HEK293 (cell line): ENCODE measurements around the gene MAML3.

Source experiments
- CTCF ChIA-PET: fragments of 350-600 bp; formaldehyde crosslinking; extraction: SDS; loops from one replicate; lab custom pipeline; 2021; ENCODE audit warnings: antibody characterized with exemption; lab: Yijun Ruan, JAX
- POLR2A ChIA-PET: fragments of 300-600 bp; formaldehyde crosslinking; extraction: SDS; loops from one replicate; lab custom pipeline; 2020; ENCODE audit warnings: antibody characterized with exemption, inconsistent platforms; lab: Yijun Ruan, JAX
- H3K27ac ChIP-seq: fragments of 200-500 bp; sonication (Bioruptor generic); 2 replicates; pipeline ENCODE4 v1.5.1; 2014; ENCODE audit warnings: low read depth, low read length, control low read depth, inconsistent platforms; ENCODE audit errors: extremely low read depth
- H3K36me3 ChIP-seq, 2 experiments: fragments of 200-500 bp in 1 of 2; sonication (Bioruptor generic) in 1 of 2; 1 replicate in 1 of 2; 2 replicates in 1 of 2; pipeline ENCODE4 v1.5.1; 2014 to 2017; ENCODE audit warnings: inconsistent platforms in 2 of 2, low read length in 2 of 2; ENCODE audit not compliant: control insufficient read depth in 2 of 2, insufficient read depth in 1 of 2
- H3K4me1 ChIP-seq: fragments of 200-500 bp; sonication (Bioruptor generic); 2 replicates; pipeline ENCODE4 v1.5.1; 2014; ENCODE audit warnings: mild to moderate bottlenecking, low read length, inconsistent platforms; ENCODE audit not compliant: control insufficient read depth, insufficient read depth
- H3K4me3 ChIP-seq: 2 replicates; pipeline ENCODE4 v1.5.1; 2011; ENCODE audit warnings: low read depth, mild to moderate bottlenecking, control low read depth, low read length, moderate library complexity
- H3K9me3 ChIP-seq: fragments of 200-500 bp; sonication (Bioruptor generic); 2 replicates; pipeline ENCODE4 v1.5.1; 2014; ENCODE audit warnings: low read depth, low read length, inconsistent platforms; ENCODE audit not compliant: control insufficient read depth, insufficient read depth
- PATZ1 ChIP-seq: fragments of 450-650 bp; formaldehyde crosslinking; IDR thresholded peaks from 2 replicates; pipeline ENCODE4 v1.5.1; 2016; ENCODE audit warnings: missing biosample characterization, missing genetic modification characterization
- TRIM28 ChIP-seq: IDR thresholded peaks from 2 replicates; pipeline ENCODE4 v1.6.1; 2011; ENCODE audit warnings: low read length, control low read depth, borderline replicate concordance
- ZNF140 ChIP-seq: fragments of 450-650 bp; formaldehyde crosslinking; IDR thresholded peaks from 2 replicates; pipeline ENCODE4 v1.5.1; 2016; ENCODE audit warnings: missing biosample characterization, missing genetic modification characterization
- ZNF175 ChIP-seq: fragments of 450-650 bp; formaldehyde crosslinking; IDR thresholded peaks from 2 replicates; pipeline ENCODE4 v1.5.1; 2016; ENCODE audit warnings: missing biosample characterization, missing genetic modification characterization
- ZNF311 ChIP-seq: fragments of 450-650 bp; formaldehyde crosslinking; IDR thresholded peaks from 2 replicates; pipeline ENCODE4 v1.5.1; 2017; ENCODE audit warnings: missing biosample characterization, missing genetic modification characterization, borderline replicate concordance
- ZNF449 ChIP-seq: fragments of 450-650 bp; formaldehyde crosslinking; IDR thresholded peaks from 2 replicates; pipeline ENCODE4 v1.5.1; 2017; ENCODE audit warnings: missing biosample characterization, mild to moderate bottlenecking, missing genetic modification characterization, moderate library complexity
- ZNF518A ChIP-seq: fragments of 450-650 bp; formaldehyde crosslinking; conservative IDR thresholded peaks from 2 replicates; pipeline ENCODE4 v1.5.1; 2016; ENCODE audit warnings: low read depth, missing biosample characterization, missing genetic modification characterization
- ZNF645 ChIP-seq: fragments of 450-650 bp; formaldehyde crosslinking; IDR thresholded peaks from 2 replicates; pipeline ENCODE4; 2016; ENCODE audit warnings: missing biosample characterization, missing genetic modification characterization
- ZNF704 ChIP-seq: fragments of 450-650 bp; formaldehyde crosslinking; IDR thresholded peaks from 2 replicates; pipeline ENCODE4 v1.5.1; 2016; ENCODE audit warnings: missing biosample characterization, missing genetic modification characterization
- ZNF777 ChIP-seq: fragments of 450-650 bp; formaldehyde crosslinking; IDR thresholded peaks from 2 replicates; pipeline ENCODE4 v1.5.1; 2017; ENCODE audit warnings: missing biosample characterization, missing genetic modification characterization, borderline replicate concordance
- ZNF785 ChIP-seq: fragments of 450-650 bp; formaldehyde crosslinking; IDR thresholded peaks from 2 replicates; pipeline ENCODE4 v1.5.1; 2016; ENCODE audit warnings: missing biosample characterization, missing genetic modification characterization
- ZSCAN16 ChIP-seq: fragments of 450-650 bp; formaldehyde crosslinking; IDR thresholded peaks from 2 replicates; pipeline ENCODE4 v1.5.1; 2016; ENCODE audit warnings: missing biosample characterization, missing genetic modification characterization
- ZSCAN30 ChIP-seq: fragments of 450-650 bp; IDR thresholded peaks from 2 replicates; pipeline ENCODE4 v1.5.1; 2018; ENCODE audit warnings: missing biosample characterization, mild to moderate bottlenecking, missing genetic modification characterization, moderate library complexity

The MAML3 gene

GRCh38 chr4:140027101-140027500 is 126.9 kb downstream of the MAML3 start:
- CTCF ChIA-PET = no interaction called here

More at GRCh38 chr4:140027101-140027500, 126.9 kb downstream of the MAML3 start:
- H3K9me3 ChIP-seq = no peaks in the 10 kb centered on the region
- H3K36me3 ChIP-seq = no peaks in the 10 kb centered on the region
- POLR2A ChIA-PET = no interaction called here
- H3K4me1 ChIP-seq = no peaks in the 10 kb centered on the region
- no peak for TF ChIP-seq ZNF518A
- no peak for TF ChIP-seq ZNF645 (tag by site-specific recombination)
- TF ChIP-seq PATZ1 (tag by site-specific recombination) = no peak
- no peak for TF ChIP-seq ZNF140 (tag by site-specific recombination)
- no peak for TF ChIP-seq ZSCAN16 (tag by site-specific recombination)
- TF ChIP-seq ZNF311 (tag by site-specific recombination) = no peak
- no peak for TF ChIP-seq ZNF175
- no peak for TF ChIP-seq ZNF777 (tag by site-specific recombination)
- TF ChIP-seq ZNF785 (tag by site-specific recombination) = no peak
- no peak for TF ChIP-seq ZSCAN30 (tag by site-specific recombination)
- no peak for TF ChIP-seq ZNF704
- no peak for TF ChIP-seq TRIM28
- no peak for TF ChIP-seq ZNF449
- no peak overlapping the region for H3K4me3 ChIP-seq
- no peak overlapping the region for H3K27ac ChIP-seq
